Measurements from ENCODE around the gene RAB11FIP2.

Gene RAB11FIP2

DNA sequence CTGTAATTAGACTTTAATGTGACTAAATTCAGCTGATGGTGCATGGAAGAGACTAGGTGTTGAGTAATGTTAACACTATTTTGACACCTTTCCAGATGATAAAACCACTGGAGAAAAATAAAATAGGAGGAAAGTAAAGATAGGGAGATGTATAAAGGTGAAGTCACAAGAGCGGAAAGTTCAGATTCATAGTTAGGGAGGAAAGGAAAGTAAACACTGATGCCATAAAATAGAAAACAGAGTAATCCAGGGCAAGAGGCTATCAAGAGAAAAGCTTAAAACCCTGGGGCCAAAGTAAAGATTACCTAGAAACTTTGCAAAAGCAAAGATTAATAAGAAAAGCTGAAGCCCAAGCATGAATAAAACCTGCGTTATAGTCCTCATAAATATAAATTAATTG lies 62.8 kb downstream of the RAB11FIP2 start:
- ATAC-seq (ENCODE audit: low read depth), result no peak
- peaks cover 12% of the 10 kb centered on the region for H3K9me3 Mint-ChIP-seq

DNA sequence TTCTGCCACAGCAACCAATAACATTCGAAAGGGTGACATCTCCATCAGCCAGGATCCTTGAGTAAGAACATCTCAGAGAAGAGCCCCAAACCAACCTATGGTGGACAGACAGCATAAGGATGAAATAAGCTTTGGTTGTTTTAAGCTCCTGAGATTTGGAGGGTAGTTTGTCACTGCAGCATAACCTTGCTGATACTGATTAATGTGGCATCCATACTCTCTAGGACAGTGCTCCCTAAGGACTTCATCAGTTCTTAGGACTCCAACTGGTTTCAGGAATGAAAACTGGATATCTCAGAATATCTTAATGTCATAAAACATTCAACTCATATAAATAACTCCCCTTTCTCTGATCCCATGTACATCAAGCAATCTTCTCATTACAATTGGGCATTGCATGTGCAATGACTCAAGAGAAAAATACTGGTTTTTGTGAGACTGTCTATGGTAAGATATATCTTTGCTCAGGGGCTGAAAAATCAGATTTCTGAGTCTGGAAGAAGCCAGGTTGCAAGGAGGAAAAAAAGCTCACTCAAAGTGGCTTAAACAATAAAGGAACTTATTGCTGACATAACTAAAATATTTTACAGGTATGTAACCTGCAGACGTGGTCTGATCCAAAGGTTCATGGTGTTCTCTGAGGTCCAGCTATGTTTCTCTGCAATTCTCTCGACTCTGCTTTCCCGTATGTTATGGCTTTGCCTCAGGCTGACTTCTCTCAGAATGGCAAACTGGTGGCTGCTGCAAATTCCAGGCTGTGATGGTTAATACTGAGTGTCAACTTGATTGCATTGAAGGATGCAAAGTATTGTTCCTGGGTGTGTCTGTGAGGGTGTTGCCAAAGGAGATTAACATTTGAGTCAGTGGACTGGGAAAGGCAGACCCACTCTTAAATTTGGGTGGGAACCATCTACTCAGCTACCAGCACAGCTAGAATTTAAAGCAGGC lies 65.7 kb downstream of the RAB11FIP2 start:
- ATAC-seq (ENCODE audit: low read depth) (no peak), DNase-seq (ENCODE audit: low spot score in 2 of 2) (no peak)
- no peaks in the 10 kb centered on the region for H3K4me1 Mint-ChIP-seq
- peaks cover 1% of the 10 kb centered on the region for H3K9me3 Mint-ChIP-seq
- no peak overlapping the region for H3K4me3 Mint-ChIP-seq
- peaks cover 3% of the 10 kb centered on the region for H3K27me3 Mint-ChIP-seq
- no peaks in the 10 kb centered on the region for H3K36me3 Mint-ChIP-seq
- no peak overlapping the region for H3K27ac Mint-ChIP-seq

More for the DNA sequence above, 62.8 kb downstream of the RAB11FIP2 start:
- Mint-ChIP-seq H3K4me1 (no peaks in the 10 kb centered on the region), H3K4me3 (no peak overlapping the region), H3K27ac (no peak overlapping the region), H3K27me3 (peaks cover 3% of the 10 kb centered on the region), H3K36me3 (peaks cover 2% of the 10 kb centered on the region)
- no peak for DNase-seq (ENCODE audit: low spot score in 2 of 2)

DNA sequence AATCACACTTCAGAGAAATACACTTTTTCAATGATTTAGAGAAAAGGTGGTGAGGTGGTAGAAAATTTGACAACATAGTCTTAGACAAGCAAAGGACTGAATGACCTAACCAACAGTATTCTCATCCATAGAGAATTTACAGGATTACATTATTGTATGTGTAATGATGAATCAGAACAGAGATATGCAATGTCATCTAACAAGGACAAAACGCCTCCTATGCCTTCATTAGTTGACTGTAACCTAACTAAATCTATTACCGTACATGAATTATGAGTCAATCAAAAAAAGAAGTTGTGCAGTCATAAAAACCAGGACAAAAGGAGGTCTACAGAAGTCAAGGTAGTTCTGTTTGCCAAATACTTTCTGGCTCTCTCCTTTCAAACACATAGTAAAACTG lies 66.5 kb downstream of the RAB11FIP2 start:
- no peaks in the 10 kb centered on the region for H3K36me3 Mint-ChIP-seq
- no peak for DNase-seq (ENCODE audit: low spot score in 2 of 2)
- no peaks in the 10 kb centered on the region for H3K4me1 Mint-ChIP-seq
- peaks cover 3% of the 10 kb centered on the region for H3K27me3 Mint-ChIP-seq
- no peak overlapping the region for H3K4me3 Mint-ChIP-seq
- no peak overlapping the region for H3K27ac Mint-ChIP-seq
- peaks cover 1% of the 10 kb centered on the region for H3K9me3 Mint-ChIP-seq
- ATAC-seq (ENCODE audit: low read depth), result no peak

DNA sequence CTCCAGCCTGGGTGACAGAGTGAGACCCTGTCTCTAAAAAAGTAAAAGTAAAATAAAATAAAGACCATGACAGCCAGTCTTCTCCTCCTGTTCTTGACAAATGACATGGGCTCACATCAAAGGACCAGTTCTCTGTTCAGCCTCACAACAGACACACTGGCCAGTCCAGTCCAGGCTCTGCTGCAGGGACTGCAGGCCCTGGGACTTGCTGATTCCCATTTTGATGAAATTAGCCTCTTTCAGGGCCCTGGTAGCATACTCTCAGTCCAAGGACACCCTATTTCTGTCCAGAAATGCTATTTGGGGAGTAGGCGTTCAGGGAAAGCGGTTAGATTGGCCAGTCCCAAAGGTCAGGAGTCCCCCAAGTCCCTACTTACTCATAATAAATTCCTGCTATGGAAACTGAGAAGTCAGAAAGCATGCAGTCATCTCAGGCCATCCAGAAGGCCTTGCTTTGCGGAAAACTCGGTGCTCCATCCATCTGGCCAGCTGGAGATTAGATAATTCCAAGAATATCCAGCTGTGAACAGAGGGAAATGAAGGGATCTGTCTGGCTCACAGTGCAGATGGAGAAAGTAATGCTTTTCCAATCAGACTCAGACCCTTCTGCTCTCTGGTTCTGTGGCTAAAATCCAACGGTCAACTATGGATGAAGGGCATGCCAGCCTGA lies 74.4 kb downstream of the RAB11FIP2 start:
- H3K27me3 Mint-ChIP-seq, result peaks cover 3% of the 10 kb centered on the region
- H3K36me3 Mint-ChIP-seq, result no peaks in the 10 kb centered on the region
- DNase-seq (ENCODE audit: low spot score in 2 of 2) (no peak), ATAC-seq (ENCODE audit: low read depth) (no peak)
- peaks cover 5% of the 10 kb centered on the region for H3K9me3 Mint-ChIP-seq
- H3K4me3 Mint-ChIP-seq, result no peak overlapping the region
- H3K4me1 Mint-ChIP-seq, result no peaks in the 10 kb centered on the region
- no peak overlapping the region for H3K27ac Mint-ChIP-seq

DNA sequence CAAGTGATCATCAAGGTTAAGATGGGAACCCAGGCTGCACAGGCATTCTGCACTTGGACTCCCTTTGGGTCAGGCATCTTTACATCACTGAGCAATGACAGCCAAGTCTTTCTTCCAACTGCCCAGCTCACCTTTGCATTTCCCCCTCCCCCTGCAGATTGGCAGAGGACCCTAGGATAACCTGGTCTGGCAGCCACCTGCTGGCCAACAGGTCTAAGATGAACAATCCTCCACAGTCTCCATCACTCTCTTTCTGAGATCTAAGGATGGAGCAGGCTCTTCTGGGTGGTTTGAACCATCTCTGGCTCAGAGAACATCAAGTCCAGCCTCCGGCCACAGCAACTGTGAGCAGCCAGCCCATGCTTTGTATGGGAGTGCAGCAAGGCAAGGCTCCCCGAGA lies 75.8 kb downstream of the RAB11FIP2 start:
- peaks cover 3% of the 10 kb centered on the region for H3K27me3 Mint-ChIP-seq
- H3K4me1 Mint-ChIP-seq, result no peaks in the 10 kb centered on the region
- H3K27ac Mint-ChIP-seq, result no peak overlapping the region
- H3K9me3 Mint-ChIP-seq, result peaks cover 5% of the 10 kb centered on the region
- DNase-seq (ENCODE audit: low spot score in 2 of 2) (no peak), ATAC-seq (ENCODE audit: low read depth) (no peak)
- H3K4me3 Mint-ChIP-seq, result no peak overlapping the region
- no peaks in the 10 kb centered on the region for H3K36me3 Mint-ChIP-seq

DNA sequence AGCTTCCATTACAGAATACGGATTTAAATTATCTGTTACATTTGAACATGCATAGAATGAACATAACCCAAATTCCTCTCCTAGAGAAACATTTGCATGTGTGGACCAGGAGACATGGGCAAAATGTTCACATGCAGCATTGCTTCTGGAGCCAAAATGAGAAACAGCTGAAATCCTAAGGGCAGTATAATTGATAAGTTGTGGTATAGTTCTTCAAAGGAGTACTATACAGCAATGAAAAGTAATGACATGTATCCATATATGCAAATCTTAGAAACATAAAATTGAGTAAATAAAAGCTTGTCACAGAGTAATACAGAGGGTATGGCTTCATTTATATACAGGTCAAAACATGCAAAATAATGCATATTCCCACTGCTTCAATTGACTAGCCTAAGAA lies 77.1 kb downstream of the RAB11FIP2 start:
- H3K4me3 Mint-ChIP-seq, result no peak overlapping the region
- ATAC-seq (ENCODE audit: low read depth), result no peak
- peaks cover 3% of the 10 kb centered on the region for H3K27me3 Mint-ChIP-seq

DNA sequence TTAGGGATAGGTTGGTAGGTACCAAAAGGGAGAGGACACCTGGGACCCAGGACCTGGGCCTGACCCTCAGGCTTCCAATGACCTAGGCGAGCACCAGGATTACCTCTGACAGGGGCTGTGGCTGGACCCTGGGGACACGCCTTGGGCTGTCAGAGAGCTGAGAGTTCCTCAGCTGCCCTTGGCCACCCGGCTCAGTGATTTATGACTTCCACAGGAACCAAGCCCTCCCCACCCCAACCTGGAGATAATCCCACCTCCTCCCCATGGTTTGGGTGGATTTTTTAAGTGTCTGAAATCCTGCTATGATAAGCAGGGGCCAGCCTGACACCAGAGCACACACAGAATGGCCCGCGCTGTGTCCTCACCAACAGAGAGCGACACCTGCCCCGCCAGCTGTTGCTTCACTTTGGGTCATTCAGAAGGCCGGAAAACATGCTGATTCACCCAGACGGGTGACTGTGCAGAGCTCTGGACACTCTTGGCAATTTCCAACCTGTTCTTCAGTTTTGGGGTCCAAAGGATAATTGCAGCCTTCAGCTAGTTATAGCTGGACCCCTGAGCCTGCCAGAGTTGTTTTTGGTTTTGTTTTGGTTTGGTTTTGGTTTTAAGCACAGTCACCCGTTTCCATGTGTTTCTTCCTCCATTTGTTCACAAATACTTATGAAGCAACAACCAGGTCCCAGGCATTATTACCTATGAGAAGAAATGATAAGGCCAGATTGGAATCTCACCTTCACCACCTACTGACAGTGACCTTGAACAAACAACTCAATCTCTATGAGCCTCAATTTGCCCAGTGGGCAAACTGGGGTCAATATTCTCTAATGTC lies 78.2 kb downstream of the RAB11FIP2 start:
- Mint-ChIP-seq H3K27ac (no peak overlapping the region), H3K4me1 (no peaks in the 10 kb centered on the region), H3K27me3 (peaks cover 3% of the 10 kb centered on the region), H3K4me3 (no peak overlapping the region), H3K36me3 (no peaks in the 10 kb centered on the region), H3K9me3 (peaks cover 5% of the 10 kb centered on the region)
- DNase-seq (ENCODE audit: low spot score in 2 of 2), result no peak
- no peak for ATAC-seq (ENCODE audit: low read depth)

More for the DNA sequence above, 77.1 kb downstream of the RAB11FIP2 start:
- DNase-seq (ENCODE audit: low spot score in 2 of 2), result no peak
- H3K9me3 Mint-ChIP-seq, result peaks cover 5% of the 10 kb centered on the region
- no peaks in the 10 kb centered on the region for H3K4me1 Mint-ChIP-seq
- H3K27ac Mint-ChIP-seq, result no peak overlapping the region
- no peaks in the 10 kb centered on the region for H3K36me3 Mint-ChIP-seq

DNA sequence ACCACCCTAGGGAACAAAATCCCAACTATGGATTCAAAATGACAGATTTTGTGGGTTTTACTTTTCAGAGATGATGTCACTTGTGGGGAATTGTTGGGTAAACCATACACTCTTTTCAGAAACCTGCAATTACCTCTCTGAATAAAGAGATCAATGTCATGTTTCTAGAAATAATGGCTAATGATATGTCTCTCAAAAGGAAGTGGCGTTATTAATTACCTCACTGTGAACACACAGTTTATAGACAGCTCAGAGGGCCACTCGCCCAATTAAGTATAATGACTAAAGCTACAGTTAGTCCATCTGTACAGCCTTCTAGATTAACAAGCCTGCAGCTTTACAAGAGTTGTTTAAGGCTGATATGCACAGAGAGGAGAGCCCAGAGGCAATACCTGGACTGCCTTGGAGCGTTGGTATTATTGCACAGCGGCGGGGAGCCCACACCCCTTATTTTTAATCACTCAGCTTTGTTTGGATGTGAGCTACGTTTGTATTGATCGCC lies 79.5 kb downstream of the RAB11FIP2 start:
- H3K4me1 Mint-ChIP-seq, result no peaks in the 10 kb centered on the region
- H3K9me3 Mint-ChIP-seq, result peaks cover 5% of the 10 kb centered on the region
- peaks cover 3% of the 10 kb centered on the region for H3K27me3 Mint-ChIP-seq
- H3K4me3 Mint-ChIP-seq, result no peak overlapping the region
- DNase-seq (ENCODE audit: low spot score in 2 of 2) (no peak), ATAC-seq (ENCODE audit: low read depth) (no peak)
- H3K36me3 Mint-ChIP-seq, result no peaks in the 10 kb centered on the region
- no peak overlapping the region for H3K27ac Mint-ChIP-seq

DNA sequence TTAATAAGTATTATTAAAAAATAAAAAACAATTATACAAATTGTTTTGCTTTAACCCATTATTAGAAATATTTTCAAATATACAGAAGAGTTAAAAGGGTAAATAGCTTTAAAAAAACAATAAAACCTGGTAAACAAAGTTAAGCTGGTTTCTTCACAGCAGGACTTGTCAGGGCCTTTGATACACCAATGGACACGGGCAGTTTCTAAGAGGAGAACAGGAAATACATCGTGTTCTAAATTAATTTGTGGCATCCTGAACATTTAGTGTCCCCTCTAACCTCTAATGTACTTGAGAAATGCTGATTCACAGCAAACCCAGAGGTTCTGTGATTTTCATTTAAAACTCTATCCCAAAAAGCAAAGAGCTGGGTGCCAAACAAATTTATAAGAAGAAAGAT lies 80.8 kb downstream of the RAB11FIP2 start:
- peaks cover 3% of the 10 kb centered on the region for H3K27me3 Mint-ChIP-seq
- no peaks in the 10 kb centered on the region for H3K36me3 Mint-ChIP-seq
- no peak for ATAC-seq (ENCODE audit: low read depth)
- no peak overlapping the region for H3K4me3 Mint-ChIP-seq
- no peaks in the 10 kb centered on the region for H3K4me1 Mint-ChIP-seq
- no peak overlapping the region for H3K27ac Mint-ChIP-seq
- DNase-seq (ENCODE audit: low spot score in 2 of 2), result no peak
- H3K9me3 Mint-ChIP-seq, result peaks cover 5% of the 10 kb centered on the region

DNA sequence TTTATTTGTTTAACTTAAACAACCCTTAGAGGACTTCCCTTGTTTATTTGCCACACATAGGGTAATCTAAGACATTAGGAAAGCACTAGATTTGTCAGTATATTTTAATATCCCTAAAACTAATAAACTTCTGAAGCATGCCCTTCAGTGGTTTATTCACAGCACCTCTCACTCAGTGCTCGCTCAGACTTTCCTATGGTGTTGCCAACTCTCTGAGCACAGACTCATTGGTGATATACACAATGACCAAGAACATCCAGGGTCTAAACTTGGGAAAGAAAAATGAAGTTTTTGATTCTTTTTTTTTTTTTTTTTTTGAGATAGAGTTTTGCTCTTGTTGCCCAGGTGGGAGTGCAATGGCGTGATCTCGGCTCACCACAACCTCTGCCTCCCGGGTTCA lies 82.2 kb downstream of the RAB11FIP2 start:
- Mint-ChIP-seq H3K4me3 (no peak overlapping the region), H3K27ac (no peak overlapping the region), H3K9me3 (peaks cover 2% of the 10 kb centered on the region), H3K27me3 (peaks cover 9% of the 10 kb centered on the region), H3K36me3 (no peaks in the 10 kb centered on the region), H3K4me1 (no peaks in the 10 kb centered on the region)
- DNase-seq (ENCODE audit: low spot score in 2 of 2), result no peak
- ATAC-seq (ENCODE audit: low read depth), result no peak

DNA sequence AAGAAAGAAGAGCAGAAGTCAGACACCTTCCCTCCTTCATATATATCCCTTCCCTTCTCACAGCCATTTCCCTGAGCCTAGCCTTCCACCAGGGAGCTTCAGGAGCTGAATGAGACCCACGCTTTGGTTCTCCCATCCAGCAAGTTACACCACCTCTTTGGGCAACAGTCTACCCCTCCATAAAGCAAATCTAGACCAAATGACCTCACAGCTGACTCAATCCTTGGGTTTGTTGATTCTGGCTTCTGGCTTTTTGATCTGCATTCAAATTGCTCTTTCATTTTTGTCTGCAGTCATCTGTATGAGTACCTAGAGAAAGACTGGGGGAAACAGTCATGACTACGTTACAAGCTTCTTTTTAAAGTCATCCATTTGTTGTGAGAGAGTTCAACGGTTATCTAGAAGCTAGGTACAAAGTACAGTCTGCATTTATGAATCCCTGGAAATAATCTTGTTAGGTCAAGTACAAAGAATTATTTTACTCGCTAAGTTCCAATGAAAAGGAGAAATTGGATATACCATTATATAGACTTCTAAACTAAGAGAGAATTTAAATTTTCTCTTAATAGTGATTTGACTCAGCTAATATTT lies 86.3 kb downstream of the RAB11FIP2 start:
- H3K27me3 Mint-ChIP-seq, result peaks cover 9% of the 10 kb centered on the region
- H3K27ac Mint-ChIP-seq, result no peak overlapping the region
- no peaks in the 10 kb centered on the region for H3K4me1 Mint-ChIP-seq
- DNase-seq (ENCODE audit: low spot score in 2 of 2), result no peak
- ATAC-seq (ENCODE audit: low read depth), result no peak
- H3K36me3 Mint-ChIP-seq, result peaks cover 1% of the 10 kb centered on the region
- H3K4me3 Mint-ChIP-seq, result no peak overlapping the region
- H3K9me3 Mint-ChIP-seq, result no peaks in the 10 kb centered on the region

DNA sequence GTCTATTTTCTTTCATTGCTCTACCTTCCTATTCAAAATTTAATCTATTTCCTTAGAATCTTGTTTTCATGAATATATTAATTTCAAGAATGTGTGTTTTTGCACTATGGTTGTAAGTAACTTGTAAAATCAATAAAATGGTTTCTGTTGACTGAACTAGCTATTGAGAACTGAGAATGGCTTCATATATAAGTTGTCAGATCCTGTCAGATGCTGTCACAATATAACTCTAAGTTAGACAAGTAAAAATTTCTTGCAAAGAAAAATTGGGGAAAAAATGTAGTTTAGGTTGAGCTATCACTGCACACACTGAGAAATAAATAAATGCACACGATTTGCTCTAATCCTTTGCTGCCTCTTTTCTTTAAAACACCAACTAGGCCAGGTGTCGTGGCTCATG lies 89.8 kb downstream of the RAB11FIP2 start:
- no peak overlapping the region for H3K27ac Mint-ChIP-seq
- no peaks in the 10 kb centered on the region for H3K4me1 Mint-ChIP-seq
- peaks cover 17% of the 10 kb centered on the region for H3K27me3 Mint-ChIP-seq
- DNase-seq (ENCODE audit: low spot score in 2 of 2) (no peak), ATAC-seq (ENCODE audit: low read depth) (no peak)
- no peak overlapping the region for H3K4me3 Mint-ChIP-seq
- peaks cover 2% of the 10 kb centered on the region for H3K36me3 Mint-ChIP-seq
- H3K9me3 Mint-ChIP-seq, result no peaks in the 10 kb centered on the region

DNA sequence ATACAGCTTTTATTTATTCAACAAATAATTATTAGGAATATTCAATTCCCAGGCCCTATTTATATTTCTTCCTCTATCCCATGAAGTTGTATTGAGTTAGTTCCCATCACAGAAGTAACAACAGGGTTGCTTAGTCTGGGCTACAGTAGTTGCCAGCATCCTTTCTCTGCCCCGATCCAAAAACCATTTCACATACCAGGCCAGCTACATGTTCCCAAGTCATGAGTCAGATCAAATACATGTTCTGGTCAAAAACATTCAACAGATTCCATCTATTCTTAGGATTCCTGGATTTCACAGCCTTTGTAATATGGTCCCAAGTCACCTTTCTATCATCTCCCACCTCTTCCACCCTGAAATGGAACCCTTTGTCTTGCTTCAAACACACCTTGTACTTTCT lies 91.6 kb downstream of the RAB11FIP2 start:
- H3K27me3 Mint-ChIP-seq, result peaks cover 13% of the 10 kb centered on the region

More for the DNA sequence above, 91.6 kb downstream of the RAB11FIP2 start:
- DNase-seq (ENCODE audit: low spot score in 2 of 2), result no peak
- no peak overlapping the region for H3K27ac Mint-ChIP-seq
- no peak for ATAC-seq (ENCODE audit: low read depth)
- H3K4me3 Mint-ChIP-seq, result no peak overlapping the region
- peaks cover 2% of the 10 kb centered on the region for H3K36me3 Mint-ChIP-seq
- H3K4me1 Mint-ChIP-seq, result no peaks in the 10 kb centered on the region
- no peaks in the 10 kb centered on the region for H3K9me3 Mint-ChIP-seq

All from memory B cell (primary cell).